ENCODE data around the gene WDR93. TPM values are rescaled to one million over a fixed set of nuclear protein-coding genes. Genes with fewer than 3 reads are reported as not detected.

WDR93 gene
- total and polyA plus RNA-seq, 8 donors, result 0.09 to 0.92 (median 0.15) TPM; not detected in 1

GRCh38 chr15:89669309-89669865 lies 21.2 kb upstream of the WDR93 start:
- ATAC-seq, result no peak
- no peak for FAIRE-seq
- Histone ChIP-seq H3K36me3 (no peaks in the 10 kb centered on the region), H3K9me3 (no peaks in the 10 kb centered on the region), H3K27ac (no peak overlapping the region), H3K27me3 (no peaks in the 10 kb centered on the region), H3K4me1 (peaks cover 0 to 4% (median 0%) of the 10 kb centered on the region in 3 donors), H3K4me3 (no peak overlapping the region)
- DNase-seq, result no peak
- TF ChIP-seq, protein P1, sequence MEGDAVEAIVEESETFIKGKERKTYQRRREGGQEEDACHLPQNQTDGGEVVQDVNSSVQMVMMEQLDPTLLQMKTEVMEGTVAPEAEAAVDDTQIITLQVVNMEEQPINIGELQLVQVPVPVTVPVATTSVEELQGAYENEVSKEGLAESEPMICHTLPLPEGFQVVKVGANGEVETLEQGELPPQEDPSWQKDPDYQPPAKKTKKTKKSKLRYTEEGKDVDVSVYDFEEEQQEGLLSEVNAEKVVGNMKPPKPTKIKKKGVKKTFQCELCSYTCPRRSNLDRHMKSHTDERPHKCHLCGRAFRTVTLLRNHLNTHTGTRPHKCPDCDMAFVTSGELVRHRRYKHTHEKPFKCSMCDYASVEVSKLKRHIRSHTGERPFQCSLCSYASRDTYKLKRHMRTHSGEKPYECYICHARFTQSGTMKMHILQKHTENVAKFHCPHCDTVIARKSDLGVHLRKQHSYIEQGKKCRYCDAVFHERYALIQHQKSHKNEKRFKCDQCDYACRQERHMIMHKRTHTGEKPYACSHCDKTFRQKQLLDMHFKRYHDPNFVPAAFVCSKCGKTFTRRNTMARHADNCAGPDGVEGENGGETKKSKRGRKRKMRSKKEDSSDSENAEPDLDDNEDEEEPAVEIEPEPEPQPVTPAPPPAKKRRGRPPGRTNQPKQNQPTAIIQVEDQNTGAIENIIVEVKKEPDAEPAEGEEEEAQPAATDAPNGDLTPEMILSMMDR (IDR thresholded peaks at IDR 0.05), result no peak
- WGBS, 2 donors, result 75 to 76% methylated on average over 8 to 9 of the region's 9 CpGs
- intact Hi-C loops (cut with DNase I), result no loop called here

GRCh38 chr15:89669941-89670340 lies 20.7 kb upstream of the WDR93 start:
- DNase-seq, result no peak
- Histone ChIP-seq H3K9me3 (no peaks in the 10 kb centered on the region), H3K27me3 (no peaks in the 10 kb centered on the region), H3K4me3 (no peak overlapping the region), H3K4me1 (peaks cover 0 to 4% (median 0%) of the 10 kb centered on the region in 3 donors), H3K27ac (no peak overlapping the region), H3K36me3 (no peaks in the 10 kb centered on the region)
- 86 to 89% methylated on average over 15 of the region's 15 CpGs for WGBS, 2 donors
- intact Hi-C loops (cut with DNase I), result no loop called here
- TF ChIP-seq, protein P1 (IDR thresholded peaks at IDR 0.05), result no peak
- no peak for ATAC-seq
- FAIRE-seq, result no peak

- intact Hi-C loops (cut with DNase I), result no loop called here
- FAIRE-seq (no peak), ATAC-seq (no peak), DNase-seq (no peak)
- no peaks in the 10 kb centered on the region for H3K9me3 ChIP-seq
- no peaks in the 10 kb centered on the region for H3K36me3 ChIP-seq
- H3K27ac ChIP-seq, result no peak overlapping the region
- whole genome bisulfite sequencing, 2 donors, result 90% methylated on average over 11 to 12 of the region's 12 CpGs
- H3K4me3 ChIP-seq, result no peak overlapping the region
- TF ChIP-seq, protein P1 (IDR thresholded peaks at IDR 0.05), result no peak
- H3K4me1 ChIP-seq, result no peaks in the 10 kb centered on the region
- no peaks in the 10 kb centered on the region for H3K27me3 ChIP-seq
These were observed 19.5 kb upstream of the WDR93 start for GRCh38 chr15:89670971-89671560.

GRCh38 chr15:89671687-89672086 lies 18.9 kb upstream of the WDR93 start:
- WGBS, 2 donors, result 62 to 86% methylated on average over 3 to 4 of the region's 4 CpGs
- no peak overlapping the region for H3K27ac ChIP-seq
- FAIRE-seq, result no peak
- ATAC-seq, result no peak
- intact Hi-C loops (cut with DNase I), result no loop called here
- H3K4me3 ChIP-seq, result no peak overlapping the region
- H3K4me1 ChIP-seq, result no peaks in the 10 kb centered on the region
- H3K36me3 ChIP-seq, result no peaks in the 10 kb centered on the region
- no peaks in the 10 kb centered on the region for H3K9me3 ChIP-seq
- TF ChIP-seq, protein P1 (IDR thresholded peaks at IDR 0.05), result no peak
- no peaks in the 10 kb centered on the region for H3K27me3 ChIP-seq
- DNase-seq, result no peak
